SKM-1 treated with dmso at 0.1 percent for 144 hours (cell line): ENCODE measurements around the gene SOX8.
"Not testable (repeated sequence)": the region's sequence is repeated elsewhere in the genome, so short reads cannot be mapped to it uniquely, and the experiment has no call there.

Experiments used
- DNase-seq: peaks from one replicate; lab custom pipeline; 2025; ENCODE audit not compliant: unreplicated experiment; lab: John Stamatoyannopoulos, UW

The SOX8 gene

GRCh38 chr16:981695-982144 lies at the start of gene SOX8:
Gene SOX8, plus strand, starts transcription at chr16:981770. Its CDS starts 153 bp downstream, at chr16:981923.
- no peak for DNase-seq

GRCh38 chr16:932831-933330 lies 48.7 kb upstream of the SOX8 start:
- DNase-seq, result no peak

DNA sequence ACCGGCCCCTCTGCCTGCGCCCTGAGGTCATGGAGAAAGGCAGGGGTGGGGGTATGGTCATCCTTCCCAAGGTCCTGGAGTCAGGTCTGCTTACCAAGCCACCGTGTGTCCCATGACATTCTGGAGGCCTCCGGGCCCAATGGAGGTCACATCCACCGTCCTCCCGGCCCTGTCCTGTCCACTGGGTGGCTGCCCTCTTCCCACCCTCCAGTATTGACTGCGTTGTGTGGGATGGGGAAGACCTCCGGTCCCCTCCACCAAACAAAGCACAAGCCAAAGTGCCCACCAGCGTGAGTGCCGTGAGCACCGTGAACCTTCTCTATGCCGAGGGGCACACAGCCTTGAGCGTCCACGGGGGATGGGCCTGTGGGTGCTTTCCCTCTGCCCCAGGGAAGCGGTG lies 48.0 kb upstream of the SOX8 start:
- no peak for DNase-seq

- no peak for DNase-seq
Measured at GRCh38 chr16:934178-934577, 47.4 kb upstream of the SOX8 start.

GRCh38 chr16:935684-936083 lies 45.9 kb upstream of the SOX8 start:
- no peak for DNase-seq

- DNase-seq, result no peak
Measured at GRCh38 chr16:937311-937710, 44.3 kb upstream of the SOX8 start.

GRCh38 chr16:937723-938122 lies 43.8 kb upstream of the SOX8 start:
- no peak for DNase-seq

- no peak for DNase-seq
Measured at GRCh38 chr16:938136-938535, 43.4 kb upstream of the SOX8 start.

DNA sequence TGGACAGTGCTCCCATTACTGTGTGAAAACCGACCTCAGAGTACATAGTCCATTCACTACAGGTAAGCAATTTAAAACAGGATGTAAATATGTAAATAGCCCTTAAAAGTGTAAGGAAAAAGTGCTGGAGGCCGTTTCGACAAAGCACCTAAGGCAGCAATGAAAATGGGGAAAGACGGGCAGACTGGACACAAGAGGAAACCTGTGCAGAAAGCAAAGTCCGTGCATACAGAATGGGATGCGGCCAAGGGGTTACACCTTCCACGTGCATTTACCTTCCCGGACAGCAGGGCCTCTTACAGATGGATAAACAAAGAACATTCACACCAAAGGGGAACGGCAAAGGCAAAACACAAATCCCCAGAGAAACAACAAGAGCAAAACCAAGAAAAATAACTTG lies 42.8 kb upstream of the SOX8 start:
- DNase-seq, result no peak

GRCh38 chr16:939311-939710 lies 42.3 kb upstream of the SOX8 start:
- DNase-seq, result no peak

DNA sequence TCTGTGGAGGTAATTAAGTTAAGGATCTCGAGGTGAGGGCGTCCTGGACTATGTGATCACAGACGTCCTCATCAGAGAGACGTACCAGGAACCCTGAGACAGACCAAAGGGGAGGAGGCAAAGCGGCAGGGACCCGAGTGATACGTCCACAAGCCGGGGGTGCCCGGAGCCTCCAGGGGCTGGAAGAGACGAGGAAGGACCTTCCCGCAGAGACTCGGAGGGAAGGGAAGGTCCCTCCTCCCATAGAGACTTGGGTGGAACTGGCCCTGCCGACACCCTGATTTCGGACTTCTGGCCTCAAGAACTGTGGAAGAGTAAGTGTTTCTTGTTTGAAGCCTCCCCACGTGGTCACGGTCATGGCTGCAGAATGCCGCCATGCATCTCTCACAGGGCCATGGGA lies 41.6 kb upstream of the SOX8 start:
- DNase-seq, result no peak

- no peak for DNase-seq
Measured at GRCh38 chr16:942436-943060, 39.0 kb upstream of the SOX8 start.

DNA sequence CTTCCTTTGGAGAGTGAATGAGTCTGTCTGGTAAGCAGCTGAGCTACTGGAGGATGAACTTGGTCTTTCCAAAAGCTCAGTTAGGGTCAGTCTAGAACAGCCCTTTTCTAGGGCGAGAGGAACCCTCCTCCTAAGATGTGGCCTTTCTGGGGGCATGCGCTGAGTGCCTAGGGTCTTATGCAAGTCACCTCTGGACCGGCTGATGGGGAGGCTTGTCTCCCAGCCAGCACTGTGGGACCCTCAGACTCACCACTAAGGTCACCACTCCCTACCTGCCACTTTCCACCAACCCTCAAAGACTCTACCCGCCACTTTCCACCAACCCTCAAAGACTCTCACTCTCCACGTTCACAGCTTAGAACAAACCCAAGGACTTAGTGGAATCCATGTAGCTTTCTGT lies 37.6 kb upstream of the SOX8 start:
- no peak for DNase-seq

GRCh38 chr16:945271-946047 lies 36.1 kb upstream of the SOX8 start:
- no peak for DNase-seq

- DNase-seq, result no peak
Measured at GRCh38 chr16:946048-946395, 35.5 kb upstream of the SOX8 start.

- DNase-seq, result no peak
Measured at GRCh38 chr16:947255-947921, 34.2 kb upstream of the SOX8 start.

DNA sequence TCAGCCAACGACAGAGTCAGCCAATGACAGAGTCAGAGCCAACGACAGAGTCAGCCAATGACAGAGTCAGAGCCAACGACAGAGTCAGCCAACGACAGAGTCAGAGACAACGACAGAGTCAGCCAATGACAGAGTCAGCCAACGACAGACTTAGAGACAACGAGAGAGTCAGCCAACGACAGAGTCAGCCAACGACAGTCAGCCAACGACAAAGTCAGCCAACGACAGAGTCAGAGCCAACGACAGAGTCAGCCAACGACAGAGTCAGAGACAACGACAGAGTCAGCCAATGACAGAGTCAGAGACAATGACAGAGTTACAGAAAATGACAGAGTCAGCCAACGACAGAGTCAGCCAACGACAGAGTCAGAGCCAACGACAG lies 33.7 kb upstream of the SOX8 start:
- DNase-seq, result not testable (repeated sequence)

DNA sequence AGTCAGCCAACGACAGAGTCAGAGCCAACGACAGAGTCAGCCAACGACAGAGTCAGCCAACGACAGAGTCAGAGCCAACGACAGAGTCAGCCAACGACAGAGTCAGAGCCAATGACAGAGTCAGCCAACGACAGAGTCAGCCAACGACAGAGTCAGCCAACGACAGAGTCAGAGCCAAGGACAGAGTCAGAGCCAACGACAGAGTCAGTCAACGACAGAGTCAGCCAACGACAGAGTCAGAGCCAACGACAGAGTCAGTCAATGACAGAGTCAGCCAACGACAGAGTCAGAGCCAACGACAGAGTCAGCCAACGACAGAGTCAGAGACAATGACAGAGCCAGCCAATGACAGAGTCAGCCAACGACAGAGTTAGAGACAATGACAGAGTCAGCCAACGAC lies 32.8 kb upstream of the SOX8 start:
- DNase-seq, result not testable (repeated sequence)

DNA sequence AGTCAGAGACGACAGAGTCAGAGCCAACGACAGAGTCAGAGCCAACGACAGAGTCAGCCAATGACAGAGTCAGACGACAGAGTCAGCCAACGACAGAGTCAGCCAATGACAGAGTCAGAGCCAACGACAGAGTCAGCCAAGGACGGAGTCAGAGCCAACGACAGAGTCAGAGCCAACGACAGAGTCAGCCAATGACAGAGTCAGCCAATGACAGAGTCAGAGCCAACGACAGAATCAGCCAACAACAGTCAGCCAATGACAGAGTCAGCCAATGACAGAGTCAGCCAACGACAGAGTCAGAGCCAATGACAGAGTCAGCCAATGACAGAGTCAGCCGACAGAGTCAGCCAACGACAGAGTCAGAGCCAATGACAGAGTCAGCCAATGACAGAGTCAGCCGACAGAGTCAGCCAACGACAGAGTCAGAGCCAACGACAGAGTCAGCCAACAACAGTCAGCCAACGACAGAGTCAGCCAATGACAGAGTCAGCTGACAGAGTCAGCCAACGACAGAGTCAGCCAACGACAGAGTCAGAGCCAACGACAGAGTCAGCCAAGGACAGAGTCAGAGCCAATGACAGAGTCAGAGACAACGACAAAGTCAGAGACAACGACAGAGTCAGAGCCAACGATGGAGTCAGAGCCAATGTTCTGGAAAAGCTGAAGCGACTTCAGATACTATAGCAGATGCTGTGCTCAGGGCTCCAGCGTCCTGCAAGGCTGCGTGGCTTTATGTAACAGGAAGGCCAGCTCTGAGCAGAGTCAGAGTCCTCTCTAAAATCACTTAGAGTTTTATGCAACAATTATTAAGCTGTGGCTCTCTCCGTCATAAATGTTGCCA lies 30.6 kb upstream of the SOX8 start:
- not testable (repeated sequence) for DNase-seq

GRCh38 chr16:951660-952301 lies 29.8 kb upstream of the SOX8 start:
- DNase-seq, result no peak

DNA sequence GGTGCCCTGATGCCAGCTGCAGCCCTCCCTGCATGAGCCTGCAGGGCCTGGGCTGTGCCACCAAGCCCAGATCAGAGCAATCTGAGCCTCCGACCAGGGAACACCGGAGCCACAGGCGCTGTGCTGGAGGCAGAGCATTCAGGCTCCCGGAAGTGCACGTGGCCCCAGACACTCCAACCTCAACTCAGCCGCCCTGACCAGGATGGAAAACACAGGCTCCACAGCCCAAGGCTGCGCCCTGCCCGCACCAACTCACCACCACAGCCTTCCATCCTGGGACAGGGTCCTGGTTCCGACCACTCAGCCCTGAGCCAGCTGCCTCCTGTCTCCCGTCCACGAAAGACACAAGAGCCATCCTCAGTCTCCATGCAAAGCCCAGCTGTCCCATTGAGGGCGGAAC lies 29.2 kb upstream of the SOX8 start:
- DNase-seq, result no peak
